Smooth muscle cell (in vitro differentiated cells): ENCODE measurements around the gene NALF2. TPM values are rescaled to one million over a fixed set of nuclear protein-coding genes. Genes with fewer than 3 reads are reported as not detected.

Experiments used
- DNase-seq: peaks from one replicate; lab custom pipeline; 2025; ENCODE audit not compliant: unreplicated experiment; lab: John Stamatoyannopoulos, UW
- H2AFZ ChIP-seq: fragments of 200-600 bp; sonication (generic); 2 replicates; pipeline ENCODE4 v1.6.0; 2016; ENCODE audit warnings: antibody characterized with exemption, low read depth, mild to moderate bottlenecking
- H3F3A ChIP-seq: fragments of 200-600 bp; sonication (generic); 2 replicates; pipeline ENCODE4 v1.6.0; 2017; ENCODE audit warnings: antibody characterized with exemption, low read depth
- H3K27ac ChIP-seq: fragments of 200-600 bp; sonication (generic); 2 replicates; pipeline ENCODE4 v1.5.1; 2016; ENCODE audit warnings: low read depth, mild to moderate bottlenecking
- H3K27me3 ChIP-seq: fragments of 200-600 bp; sonication (generic); 2 replicates; pipeline ENCODE4 v1.6.1; 2016; ENCODE audit warnings: low read depth, mild to moderate bottlenecking
- H3K36me3 ChIP-seq: fragments of 200-600 bp; sonication (generic); 2 replicates; pipeline ENCODE4 v1.5.1; 2016; ENCODE audit warnings: low read depth
- H3K4me1 ChIP-seq: fragments of 200-600 bp; sonication (generic); 2 replicates; pipeline ENCODE4 v1.5.1; 2016; ENCODE audit warnings: low read depth
- H3K4me2 ChIP-seq: fragments of 200-600 bp; sonication (generic); 2 replicates; pipeline ENCODE4 v1.6.0; 2016; ENCODE audit warnings: mild to moderate bottlenecking
- H3K4me3 ChIP-seq: fragments of 200-600 bp; sonication (generic); 2 replicates; pipeline ENCODE4 v1.5.1; 2016; ENCODE audit warnings: mild to moderate bottlenecking
- H3K79me2 ChIP-seq: fragments of 200-600 bp; sonication (generic); 2 replicates; pipeline ENCODE4 v1.6.0; 2016; ENCODE audit warnings: low read depth, mild to moderate bottlenecking
- H3K9ac ChIP-seq: fragments of 200-600 bp; sonication (generic); 2 replicates; pipeline ENCODE4 v1.6.0; 2016; ENCODE audit warnings: low read depth
- H3K9me3 ChIP-seq: fragments of 200-600 bp; sonication (generic); replicated peaks from 2 replicates; pipeline ENCODE4 v1.5.1; 2016; ENCODE audit warnings: low read depth
- H4K20me1 ChIP-seq: fragments of 200-600 bp; sonication (generic); 2 replicates; pipeline ENCODE4 v1.6.0; 2016; ENCODE audit warnings: low read depth
- CTCF ChIP-seq: fragments of 200-600 bp; sonication (generic); IDR thresholded peaks from 2 replicates; pipeline ENCODE4 v1.5.1; 2017; ENCODE audit warnings: borderline replicate concordance, mild to moderate bottlenecking, antibody characterized with exemption; ENCODE audit not compliant: insufficient read depth, poor library complexity, severe bottlenecking
- WGBS: methylation state at CpG from one replicate; pipeline ENCODE4 v1.1.7; 2016; ENCODE audit warnings: low lambda C conversion rate; 5-methylcytosine and 5-hydroxymethylcytosine counted together
- polyA plus RNA-seq: library from polyadenylated mRNA; unstranded; fragments of >200 nt; fragmentation: Nextera tagmentation; extraction: Ambion mirVana; gene quantifications from 2 replicates; pipeline ENCODE4 v1.2.1, GENCODE V29; 2016
- total RNA-seq: library from RNA; depleted of rRNA; stranded (reverse); fragments of >200 nt; gene quantifications from 2 replicates; pipeline ENCODE4 v1.2.3, GENCODE V29; 2014

The NALF2 gene
- total and polyA plus RNA-seq, 2 experiments from 2014 or later: not detected

- Histone ChIP-seq H3K4me3 (no peak overlapping the region), H3K36me3 (no peaks in the 10 kb centered on the region), H2AFZ (no peak overlapping the region), H4K20me1 (no peaks in the 10 kb centered on the region), H3F3A (no peaks in the 10 kb centered on the region), H3K79me2 (no peaks in the 10 kb centered on the region), H3K4me1 (no peaks in the 10 kb centered on the region), H3K27me3 (peaks cover 24% of the 10 kb centered on the region), H3K9me3 (no peaks in the 10 kb centered on the region), H3K4me2 (no peak overlapping the region), H3K27ac (no peak overlapping the region), H3K9ac (no peak overlapping the region)
- no peak for DNase-seq
- no peak for TF ChIP-seq CTCF
- WGBS: 57% methylated on average over 36 of the region's 36 CpGs
These were observed 1.9 kb downstream of the NALF2 start for GRCh38 chrX:69505772-69506616.

DNA sequence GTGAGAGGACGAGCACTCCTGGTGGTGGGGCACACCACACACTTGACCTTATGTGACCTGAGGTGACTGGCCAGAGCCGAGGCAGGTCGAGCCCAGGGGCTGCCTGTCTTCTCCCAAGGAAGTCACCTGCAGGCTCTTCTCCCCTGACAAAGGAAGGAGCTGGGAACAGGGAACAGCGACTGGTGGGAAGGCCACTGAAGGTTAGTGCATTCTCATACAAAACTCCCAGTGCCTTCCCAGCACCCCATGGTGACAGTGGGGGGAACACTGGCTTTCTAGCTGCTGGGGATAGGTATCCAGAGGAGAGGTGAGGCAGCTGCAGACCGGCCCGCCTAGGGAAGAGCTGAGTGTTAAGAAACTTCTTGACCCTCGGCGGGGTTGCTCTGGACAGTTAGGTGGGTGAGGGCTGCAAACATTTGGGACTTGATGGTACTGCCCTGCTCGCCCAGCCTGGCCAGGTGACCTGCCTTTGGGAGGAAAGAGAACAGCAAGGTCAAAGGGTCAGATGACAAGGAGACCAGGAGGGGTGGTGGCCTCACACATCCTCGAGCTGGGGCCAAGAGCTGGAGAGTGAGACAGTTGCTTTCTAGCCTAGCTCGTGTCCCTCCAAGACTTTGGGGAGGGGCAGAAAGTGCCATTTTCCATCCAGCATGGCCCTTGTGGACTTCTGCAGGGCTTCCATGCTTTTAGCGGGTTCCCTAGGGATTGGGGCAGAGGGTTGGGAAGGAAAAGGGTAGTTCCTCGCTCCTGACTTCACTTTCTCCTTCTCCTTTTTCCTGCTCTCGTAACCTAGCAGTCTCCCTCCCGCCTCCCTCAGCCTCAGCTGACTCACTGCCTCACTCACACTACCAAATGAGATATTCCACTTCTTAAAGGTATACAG lies 2.7 kb downstream of the NALF2 start:
- TF ChIP-seq CTCF: no peak
- Histone ChIP-seq H3K79me2 (no peaks in the 10 kb centered on the region), H4K20me1 (no peaks in the 10 kb centered on the region), H3K4me1 (no peaks in the 10 kb centered on the region), H3K36me3 (no peaks in the 10 kb centered on the region), H3K9ac (no peak overlapping the region), H3K27ac (no peak overlapping the region), H3F3A (no peaks in the 10 kb centered on the region), H3K27me3 (peaks cover 24% of the 10 kb centered on the region), H3K9me3 (no peaks in the 10 kb centered on the region), H3K4me3 (no peak overlapping the region), H2AFZ (no peak overlapping the region), H3K4me2 (no peak overlapping the region)
- no peak for DNase-seq
- WGBS: 66% methylated on average over 15 of the region's 15 CpGs

DNA sequence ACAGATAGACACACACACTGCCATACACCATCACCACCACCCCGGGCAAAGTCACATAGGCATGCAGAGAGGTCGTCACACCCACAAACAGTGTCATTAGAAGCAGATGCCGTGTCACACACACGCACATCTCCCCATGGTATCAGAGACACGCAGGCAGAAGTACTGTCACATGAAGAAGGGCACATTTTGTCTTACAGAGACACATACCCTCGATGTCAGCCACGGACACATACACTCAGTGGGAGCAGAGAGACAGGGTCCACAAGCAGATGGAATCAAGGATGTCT lies 3.3 kb downstream of the NALF2 start:
- H3K27ac ChIP-seq: no peak overlapping the region
- peaks cover 24% of the 10 kb centered on the region for H3K27me3 ChIP-seq
- no peak for DNase-seq
- no peaks in the 10 kb centered on the region for H3K4me1 ChIP-seq
- no peaks in the 10 kb centered on the region for H4K20me1 ChIP-seq
- no peaks in the 10 kb centered on the region for H3K36me3 ChIP-seq
- TF ChIP-seq CTCF: no peak
- H3K9me3 ChIP-seq: no peaks in the 10 kb centered on the region
- H3K79me2 ChIP-seq: no peaks in the 10 kb centered on the region
- WGBS: 72% methylated on average over 7 of the region's 7 CpGs
- H2AFZ ChIP-seq: no peak overlapping the region
- H3F3A ChIP-seq: no peaks in the 10 kb centered on the region
- H3K4me2 ChIP-seq: no peak overlapping the region
- H3K9ac ChIP-seq: no peak overlapping the region
- no peak overlapping the region for H3K4me3 ChIP-seq
